Endothelial cell (in vitro differentiated cells): ENCODE measurements around the gene IL13. TPM values are rescaled to one million over a fixed set of nuclear protein-coding genes. Genes with fewer than 3 reads are reported as not detected.

Experiments used
- DNase-seq: peaks from one replicate; pipeline ENCODE4 v3.0.0; 2021; ENCODE audit warnings: low spot score
- H3K27ac Mint-ChIP-seq: one replicate; pipeline ENCODE4 v1.8.0; 2021; ENCODE audit warnings: mixed read lengths, inconsistent platforms; ENCODE audit not compliant: unreplicated experiment
- H3K27me3 Mint-ChIP-seq: one replicate; pipeline ENCODE4 v1.8.0; 2021; ENCODE audit warnings: mild to moderate bottlenecking, moderate library complexity, mixed read lengths, inconsistent platforms; ENCODE audit not compliant: unreplicated experiment
- H3K36me3 Mint-ChIP-seq: one replicate; pipeline ENCODE4 v1.8.0; 2021; ENCODE audit warnings: mild to moderate bottlenecking, low read depth, mixed read lengths, inconsistent platforms; ENCODE audit not compliant: unreplicated experiment
- H3K4me1 Mint-ChIP-seq: one replicate; pipeline ENCODE4 v1.8.0; 2021; ENCODE audit warnings: mild to moderate bottlenecking, mixed read lengths, inconsistent platforms; ENCODE audit not compliant: unreplicated experiment
- H3K4me3 Mint-ChIP-seq: one replicate; pipeline ENCODE4 v1.8.0; 2021; ENCODE audit warnings: mild to moderate bottlenecking, mixed read lengths, inconsistent platforms; ENCODE audit not compliant: unreplicated experiment
- H3K9me3 Mint-ChIP-seq: one replicate; pipeline ENCODE4 v1.8.0; 2021; ENCODE audit warnings: mixed read lengths, inconsistent platforms; ENCODE audit not compliant: unreplicated experiment
- total RNA-seq: library from RNA; stranded (reverse); fragmentation: NEBNext Ultra II Directional; extraction: Animal tissue kit (Norgen Biotek cat#: 25700); gene quantifications from one replicate; pipeline ENCODE4 v1.2.1, GENCODE V29; 2021; ENCODE audit not compliant: unreplicated experiment
- TF ChIP-seq, protein P1 (sequence below): fragments of 200-600 bp; sonication (generic); IDR thresholded peaks from one replicate; pipeline ENCODE4 v1.5.0; 2021; ENCODE audit warnings: antibody characterized with exemption; ENCODE audit not compliant: unreplicated experiment

IL13 gene
- total RNA-seq, 1 donor from 2014 or later: not detected

GRCh38 chr5:132669455-132669820 is 11.5 kb downstream of the IL13 start:
- no peak overlapping the region for H3K27ac Mint-ChIP-seq
- no peak overlapping the region for H3K4me3 Mint-ChIP-seq
- no peak for DNase-seq

DNA sequence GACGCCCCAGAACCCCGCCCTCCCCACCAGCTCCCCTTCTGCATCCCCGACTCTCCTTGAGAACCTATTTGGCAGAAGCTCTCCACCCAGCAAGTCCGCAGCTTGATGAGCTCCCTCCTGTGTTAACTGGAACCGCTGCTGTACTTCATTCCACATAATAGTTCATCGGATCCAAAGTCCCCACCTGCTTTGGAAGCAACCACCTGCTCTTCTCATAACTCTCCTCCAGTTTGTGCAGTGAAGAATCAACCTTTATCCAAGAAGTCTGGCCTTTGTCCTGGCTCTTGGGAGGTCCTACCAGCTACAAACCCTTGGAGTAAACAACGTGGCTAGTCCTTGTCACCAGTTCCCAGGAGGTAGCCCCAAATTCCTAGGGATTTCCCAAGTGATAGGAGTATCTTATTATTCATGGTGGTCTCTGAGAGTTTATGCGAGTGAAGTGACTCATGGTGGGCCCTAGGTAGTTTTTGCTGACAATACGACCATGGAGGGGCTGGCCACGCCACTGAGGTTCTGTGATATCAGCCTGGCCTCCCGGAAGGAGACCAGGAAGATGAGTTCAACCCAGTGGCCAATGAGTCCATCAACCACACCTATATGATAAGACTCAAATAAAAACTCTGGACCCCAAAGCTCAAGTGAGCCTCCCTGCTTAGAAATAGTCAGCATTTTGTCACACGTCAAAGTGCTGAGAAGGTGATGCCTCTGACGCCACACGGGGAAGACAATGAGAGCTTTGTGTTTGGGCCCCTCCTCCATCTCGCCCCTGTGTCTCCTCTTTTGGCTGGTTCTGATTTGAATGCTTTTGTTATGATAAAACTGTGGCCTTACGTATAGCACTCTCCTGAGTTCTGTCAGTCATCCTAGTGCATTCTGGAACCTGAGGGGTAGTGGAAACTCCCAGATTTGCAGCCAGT is 12.3 kb downstream of the IL13 start:
- Mint-ChIP-seq H3K27me3 (peaks cover 3% of the 10 kb centered on the region), H3K36me3 (no peaks in the 10 kb centered on the region), H3K4me3 (no peak overlapping the region), H3K9me3 (no peaks in the 10 kb centered on the region), H3K4me1 (no peaks in the 10 kb centered on the region), H3K27ac (no peak overlapping the region)
- no peak for DNase-seq
- TF ChIP-seq, protein P1, sequence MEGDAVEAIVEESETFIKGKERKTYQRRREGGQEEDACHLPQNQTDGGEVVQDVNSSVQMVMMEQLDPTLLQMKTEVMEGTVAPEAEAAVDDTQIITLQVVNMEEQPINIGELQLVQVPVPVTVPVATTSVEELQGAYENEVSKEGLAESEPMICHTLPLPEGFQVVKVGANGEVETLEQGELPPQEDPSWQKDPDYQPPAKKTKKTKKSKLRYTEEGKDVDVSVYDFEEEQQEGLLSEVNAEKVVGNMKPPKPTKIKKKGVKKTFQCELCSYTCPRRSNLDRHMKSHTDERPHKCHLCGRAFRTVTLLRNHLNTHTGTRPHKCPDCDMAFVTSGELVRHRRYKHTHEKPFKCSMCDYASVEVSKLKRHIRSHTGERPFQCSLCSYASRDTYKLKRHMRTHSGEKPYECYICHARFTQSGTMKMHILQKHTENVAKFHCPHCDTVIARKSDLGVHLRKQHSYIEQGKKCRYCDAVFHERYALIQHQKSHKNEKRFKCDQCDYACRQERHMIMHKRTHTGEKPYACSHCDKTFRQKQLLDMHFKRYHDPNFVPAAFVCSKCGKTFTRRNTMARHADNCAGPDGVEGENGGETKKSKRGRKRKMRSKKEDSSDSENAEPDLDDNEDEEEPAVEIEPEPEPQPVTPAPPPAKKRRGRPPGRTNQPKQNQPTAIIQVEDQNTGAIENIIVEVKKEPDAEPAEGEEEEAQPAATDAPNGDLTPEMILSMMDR: no peak

More at GRCh38 chr5:132669455-132669820, 11.5 kb downstream of the IL13 start:
- TF ChIP-seq, protein P1: no peak
- Mint-ChIP-seq H3K9me3 (no peaks in the 10 kb centered on the region), H3K27me3 (peaks cover 3% of the 10 kb centered on the region), H3K4me1 (no peaks in the 10 kb centered on the region), H3K36me3 (no peaks in the 10 kb centered on the region)

DNA sequence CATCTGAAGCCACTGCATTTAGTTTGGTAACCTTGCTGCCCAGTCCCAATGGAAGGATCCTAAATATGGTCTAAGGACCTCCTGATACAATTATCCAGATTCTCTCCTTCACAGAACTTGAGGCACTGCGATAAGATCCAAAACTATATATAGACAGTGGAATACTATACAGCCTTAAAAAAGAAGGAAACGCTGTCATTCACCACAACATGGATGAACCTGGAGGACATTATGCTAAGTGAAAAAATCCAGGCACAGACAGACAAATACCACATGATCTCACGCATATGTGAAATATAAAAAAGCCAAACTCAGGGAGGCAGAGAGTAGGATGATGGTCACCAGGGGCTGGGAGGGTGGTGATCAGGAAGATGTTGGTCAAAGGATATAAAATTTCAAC is 13.0 kb downstream of the IL13 start:
- no peaks in the 10 kb centered on the region for H3K4me1 Mint-ChIP-seq
- no peak overlapping the region for H3K4me3 Mint-ChIP-seq
- no peak overlapping the region for H3K27ac Mint-ChIP-seq

DNA sequence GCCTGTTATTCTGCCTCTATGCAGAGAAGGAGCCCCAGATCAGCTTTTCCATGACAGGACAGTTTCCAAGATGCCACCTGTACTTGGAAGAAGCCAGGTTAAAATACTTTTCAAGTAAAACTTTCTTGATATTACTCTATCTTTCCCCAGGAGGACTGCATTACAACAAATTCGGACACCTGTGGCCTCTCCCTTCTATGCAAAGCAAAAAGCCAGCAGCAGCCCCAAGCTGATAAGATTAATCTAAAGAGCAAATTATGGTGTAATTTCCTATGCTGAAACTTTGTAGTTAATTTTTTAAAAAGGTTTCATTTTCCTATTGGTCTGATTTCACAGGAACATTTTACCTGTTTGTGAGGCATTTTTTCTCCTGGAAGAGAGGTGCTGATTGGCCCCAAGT is 15.5 kb downstream of the IL13 start:
- Mint-ChIP-seq H3K9me3 (no peaks in the 10 kb centered on the region), H3K27ac (no peak overlapping the region), H3K4me3 (no peak overlapping the region), H3K27me3 (peaks cover 2% of the 10 kb centered on the region), H3K36me3 (no peaks in the 10 kb centered on the region), H3K4me1 (no peaks in the 10 kb centered on the region)
- no peak for DNase-seq
- TF ChIP-seq, protein P1: no peak

More for the DNA sequence above, 13.0 kb downstream of the IL13 start:
- TF ChIP-seq, protein P1: no peak
- H3K27me3 Mint-ChIP-seq: peaks cover 3% of the 10 kb centered on the region
- no peaks in the 10 kb centered on the region for H3K36me3 Mint-ChIP-seq
- no peak for DNase-seq
- no peaks in the 10 kb centered on the region for H3K9me3 Mint-ChIP-seq

DNA sequence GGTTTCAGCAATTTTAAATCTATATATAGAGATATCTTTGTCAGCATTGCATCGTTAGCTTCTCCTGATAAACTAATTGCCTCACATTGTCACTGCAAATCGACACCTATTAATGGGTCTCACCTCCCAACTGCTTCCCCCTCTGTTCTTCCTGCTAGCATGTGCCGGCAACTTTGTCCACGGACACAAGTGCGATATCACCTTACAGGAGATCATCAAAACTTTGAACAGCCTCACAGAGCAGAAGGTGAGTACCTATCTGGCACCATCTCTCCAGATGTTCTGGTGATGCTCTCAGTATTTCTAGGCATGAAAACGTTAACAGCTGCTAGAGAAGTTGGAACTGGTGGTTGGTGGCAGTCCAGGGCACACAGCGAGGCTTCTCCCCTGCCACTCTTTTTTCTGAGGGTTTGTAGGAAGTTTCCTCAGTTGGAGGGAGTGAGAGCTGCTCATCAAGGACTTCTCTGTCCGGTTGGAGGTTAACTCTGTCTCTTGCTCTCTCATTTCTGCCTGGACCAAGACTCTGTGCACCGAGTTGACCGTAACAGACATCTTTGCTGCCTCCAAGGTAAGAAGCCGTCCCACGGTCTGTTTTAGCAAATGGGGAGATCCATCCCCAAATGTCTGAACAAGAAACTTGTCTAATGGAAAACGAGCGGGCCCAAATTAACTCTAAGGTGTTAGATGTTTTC is 16.1 kb downstream of the IL13 start, which contains the start of gene IL4:
TSS of gene IL4 (plus strand) at position 51 of the 692 bp plus-strand sequence. CDS start at position 113, 62 bp downstream.
- Mint-ChIP-seq H3K36me3 (no peaks in the 10 kb centered on the region), H3K27ac (no peak within 1 kb of the TSS), H3K4me1 (no peaks in the 10 kb centered on the region), H3K27me3 (no peaks in the 10 kb centered on the region), H3K9me3 (no peaks in the 10 kb centered on the region), H3K4me3 (no peak within 1 kb of the TSS)
- TF ChIP-seq, protein P1: no peak
- no peak for DNase-seq
